Esophagus mucosa (tissue), 1 donor: Measurements from ENCODE around the gene NXF3. TPM values are rescaled to one million over a fixed set of nuclear protein-coding genes. Genes with fewer than 3 reads are reported as not detected.
"Not testable (repeated sequence)": the region's sequence is repeated elsewhere in the genome, so short reads cannot be mapped to it uniquely, and the experiment has no call there.

Experiments used
- ATAC-seq: fragments of 200-7000 bp; cut with Tn5 transposase; one replicate; pipeline ENCODE4 v1.9.1; 2020
- total RNA-seq: library from RNA; stranded (reverse); gene quantifications from one replicate; pipeline ENCODE4 v1.2.4, GENCODE V29; 2023
- donor health status: DM: yes; HTN: yes; CAD: no.

NXF3 gene
- total RNA-seq, 1 donor from 2014 or later, result not detected

GRCh38 chrX:103033371-103033770 lies 59.6 kb downstream of the NXF3 start:
- not testable (repeated sequence) for ATAC-seq

Other genes with a start within 250 kb of the NXF3 start
- gene RAB40AL, start 155.9 kb downstream of the NXF3 start, total RNA-seq, result 0.68 TPM
- gene BEX1, start 29.0 kb downstream of the NXF3 start, total RNA-seq, result not detected
- gene BEX4, start 122.0 kb upstream of the NXF3 start, total RNA-seq, result 12.2 TPM
- 21.0 TPM for gene TCEAL8, start 162.0 kb upstream of the NXF3 start, total RNA-seq
- not detected for gene TCEAL5, start 183.6 kb upstream of the NXF3 start, total RNA-seq
- 5.2 TPM for gene BEX2, start 217.8 kb upstream of the NXF3 start, total RNA-seq
- 0.16 TPM for gene TCEAL7, start 237.1 kb upstream of the NXF3 start, total RNA-seq